ENCODE data around the gene ZNFX1. TPM values are rescaled to one million over a fixed set of nuclear protein-coding genes. Genes with fewer than 3 reads are reported as not detected.

The ZNFX1 gene
- total RNA-seq, 1 donor from 2014 or later: 32.7 TPM

GRCh38 chr20:49256261-49256660, 21.6 kb downstream of the ZNFX1 start:
- DNase-seq (ENCODE audit: low read depth): no peak
- Histone ChIP-seq H3K27me3 (ENCODE audit: control insufficient read depth, insufficient read depth, low read length) (no peaks in the 10 kb centered on the region), H3K36me3 (ENCODE audit: control insufficient read depth, insufficient read depth, low read length) (peaks cover 5% of the 10 kb centered on the region), H3K4me3 (ENCODE audit: low read depth, low read length) (no peak overlapping the region)
- no peak for TF ChIP-seq CTCF (IDR thresholded peaks at IDR 0.05; ENCODE audit: insufficient read depth, low read length, poor library complexity, severe bottlenecking)

GRCh38 chr20:49252556-49253350, 25.1 kb downstream of the ZNFX1 start:
- no peak overlapping the region for H3K4me3 ChIP-seq (ENCODE audit: low read depth, low read length)
- H3K27me3 ChIP-seq (ENCODE audit: control insufficient read depth, insufficient read depth, low read length): no peaks in the 10 kb centered on the region
- TF ChIP-seq CTCF (IDR thresholded peaks at IDR 0.05; ENCODE audit: insufficient read depth, low read length, poor library complexity, severe bottlenecking): no peak
- DNase-seq (ENCODE audit: low read depth): no peak
- H3K36me3 ChIP-seq (ENCODE audit: control insufficient read depth, insufficient read depth, low read length): peaks cover 6% of the 10 kb centered on the region

GRCh38 chr20:49248879-49249665, 28.8 kb downstream of the ZNFX1 start:
- peaks cover 4% of the 10 kb centered on the region for H3K36me3 ChIP-seq (ENCODE audit: control insufficient read depth, insufficient read depth, low read length)
- TF ChIP-seq CTCF (IDR thresholded peaks at IDR 0.05; ENCODE audit: insufficient read depth, low read length, poor library complexity, severe bottlenecking): no peak
- H3K27me3 ChIP-seq (ENCODE audit: control insufficient read depth, insufficient read depth, low read length): no peaks in the 10 kb centered on the region
- no peak overlapping the region for H3K4me3 ChIP-seq (ENCODE audit: low read depth, low read length)
- DNase-seq (ENCODE audit: low read depth): no peak

GRCh38 chr20:49248301-49248700, 29.6 kb downstream of the ZNFX1 start:
- TF ChIP-seq CTCF (IDR thresholded peaks at IDR 0.05; ENCODE audit: insufficient read depth, low read length, poor library complexity, severe bottlenecking): no peak
- no peak for DNase-seq (ENCODE audit: low read depth)
- H3K27me3 ChIP-seq (ENCODE audit: control insufficient read depth, insufficient read depth, low read length): no peaks in the 10 kb centered on the region
- no peak overlapping the region for H3K4me3 ChIP-seq (ENCODE audit: low read depth, low read length)
- peaks cover 2% of the 10 kb centered on the region for H3K36me3 ChIP-seq (ENCODE audit: control insufficient read depth, insufficient read depth, low read length)

GRCh38 chr20:49247792-49248191, 30.1 kb downstream of the ZNFX1 start:
- no peak for TF ChIP-seq CTCF (IDR thresholded peaks at IDR 0.05; ENCODE audit: insufficient read depth, low read length, poor library complexity, severe bottlenecking)
- peaks cover 2% of the 10 kb centered on the region for H3K36me3 ChIP-seq (ENCODE audit: control insufficient read depth, insufficient read depth, low read length)

More at GRCh38 chr20:49247792-49248191, 30.1 kb downstream of the ZNFX1 start:
- Histone ChIP-seq H3K4me3 (ENCODE audit: low read depth, low read length) (no peak overlapping the region), H3K27me3 (ENCODE audit: control insufficient read depth, insufficient read depth, low read length) (no peaks in the 10 kb centered on the region)
- DNase-seq (ENCODE audit: low read depth): no peak
